H1 (cell line): ENCODE results near the gene DCANP1. TPM values are rescaled to one million over a fixed set of nuclear protein-coding genes. Genes with fewer than 3 reads are reported as not detected.

Experiments used
- ATF3 ChIP-seq: IDR thresholded peaks from 2 replicates; pipeline ENCODE4 v1.6.1; 2011; ENCODE audit warnings: low read depth, mild to moderate bottlenecking, low read length; ENCODE audit not compliant: insufficient read depth
- CEBPB ChIP-seq: IDR thresholded peaks from 2 replicates; pipeline ENCODE4 v1.6.1; 2012; ENCODE audit warnings: low read depth, low read length
- CHD7 ChIP-seq: fragments of 300-600 bp; sonication (generic); IDR thresholded peaks from 2 replicates; pipeline ENCODE4 v1.7.1; 2012; ENCODE audit warnings: low read length, moderate library complexity, mild to moderate bottlenecking, inconsistent platforms; ENCODE audit not compliant: insufficient replicate concordance
- GABPA ChIP-seq: IDR thresholded peaks from 2 replicates; pipeline ENCODE4 v1.6.1; 2011; ENCODE audit warnings: mild to moderate bottlenecking, low read length, moderate library complexity, borderline replicate concordance; ENCODE audit not compliant: insufficient read depth
- HDAC6 ChIP-seq: IDR thresholded peaks from one replicate; pipeline ENCODE4 v1.7.1; 2012; ENCODE audit warnings: low read depth, mild to moderate bottlenecking, inconsistent platforms, low read length, moderate library complexity
- KDM4A ChIP-seq: IDR thresholded peaks from one replicate; pipeline ENCODE4 v1.7.1; 2012; ENCODE audit warnings: low read depth, mild to moderate bottlenecking, moderate library complexity, low read length, inconsistent platforms; ENCODE audit not compliant: severe bottlenecking
- MAX ChIP-seq: IDR thresholded peaks from 2 replicates; pipeline ENCODE4 v1.6.1; 2012; ENCODE audit warnings: inconsistent platforms
- RXRA ChIP-seq: IDR thresholded peaks from 2 replicates; pipeline ENCODE4 v1.6.1; 2011; ENCODE audit warnings: low read depth, mild to moderate bottlenecking, low read length, moderate library complexity; ENCODE audit not compliant: insufficient read depth
- SRF ChIP-seq: IDR thresholded peaks from 2 replicates; pipeline ENCODE4 v1.6.1; 2011; ENCODE audit warnings: mild to moderate bottlenecking, low read depth, low read length, moderate library complexity
- YY1 ChIP-seq: IDR thresholded peaks from 2 replicates; pipeline ENCODE4 v1.6.1; 2011; ENCODE audit warnings: low read depth, mild to moderate bottlenecking, low read length
- polyA plus RNA-seq, 7 experiments: library from polyadenylated mRNA; depleted of rRNA in 3 of 7; stranded (reverse) in 5 of 7; unstranded in 2 of 7; fragments of >200 nt in 5 of 7; fragments of 200-250 nt in 2 of 7; gene quantifications; 1 replicate in 5 of 7; 2 replicates in 1 of 7; 4 replicates in 1 of 7; pipeline versions ENCODE4 v1.2.1 to v1.2.3, GENCODE V29; 2011 to 2013; ENCODE audit warnings: missing spikeins in 2 of 7, mixed read lengths in 2 of 7
- total RNA-seq: library from RNA; stranded (reverse); fragmentation: NEBNext Ultra II Directional; extraction: Animal tissue kit (Norgen Biotek cat#: 25700); gene quantifications from 2 replicates; pipeline ENCODE4 v1.2.1, GENCODE V29; 2021

DCANP1 gene
- total and polyA plus RNA-seq, 2 of the 8 experiments (the other 6 are each of a cell fraction or from before 2014, with no cell fraction given), result not detected

GRCh38 chr5:135453613-135454012 is 6.5 kb upstream of the DCANP1 start (continued):
- TF ChIP-seq CHD7 (no peak), RXRA (no peak), YY1 (no peak), CEBPB (no peak), ATF3 (no peak), MAX (no peak), GABPA (no peak), HDAC6 (no peak), KDM4A (no peak), SRF (no peak)
